Subcutaneous adipose tissue (tissue), 4 donors: ENCODE measurements around the gene PIEZO2. TPM values are rescaled to one million over a fixed set of nuclear protein-coding genes. Genes with fewer than 3 reads are reported as not detected.

Source experiments
- total RNA-seq, 4 donors: library from RNA; depleted of rRNA; stranded (reverse); fragments of >200 nt; gene quantifications; one replicate each; pipeline ENCODE4 v1.1.0, GENCODE V29; 2016
- TF ChIP-seq, protein P1 (sequence below): fragments of 450-650 bp; IDR thresholded peaks from one replicate; pipeline ENCODE4 v1.5.1; 2016; ENCODE audit warnings: low read depth, mild to moderate bottlenecking, control low read depth, antibody characterized with exemption, moderate library complexity

The PIEZO2 gene
- total RNA-seq, 4 donors from 2014 or later: 0.85 to 2.2 (median 1.1) TPM

DNA sequence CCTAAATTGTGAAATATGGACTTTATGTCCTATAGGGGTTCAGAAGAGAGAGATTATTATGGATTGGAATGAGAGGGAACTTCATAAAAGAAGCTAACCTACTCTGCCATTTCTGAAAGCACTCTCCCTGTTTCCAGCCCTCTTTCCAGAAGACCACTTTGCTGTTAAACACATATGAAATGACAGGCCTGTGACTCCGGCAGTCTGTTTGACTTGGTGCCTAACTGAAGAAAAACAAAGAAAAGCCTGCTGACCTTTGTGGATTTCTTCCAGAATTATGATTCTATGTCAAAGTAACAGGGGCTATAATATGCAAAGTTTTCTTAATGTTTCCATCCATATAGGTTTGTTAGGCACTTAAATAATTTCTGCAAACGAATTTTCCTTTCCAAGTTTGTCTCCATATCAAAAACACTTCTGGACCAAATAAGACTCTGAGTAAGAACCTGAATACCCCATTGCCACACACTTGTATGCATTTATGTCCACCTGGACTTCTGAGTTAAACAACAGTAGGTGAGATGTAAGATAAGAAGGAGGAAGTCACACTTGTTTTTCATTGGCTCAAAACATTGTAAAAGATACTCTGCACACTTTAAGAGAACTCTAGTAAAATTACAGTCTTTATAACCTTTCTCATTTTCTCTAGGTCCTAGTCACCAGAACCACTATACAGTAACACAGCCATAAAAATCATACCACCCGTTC lies 111.7 kb downstream of the PIEZO2 start:
- TF ChIP-seq, protein P1, sequence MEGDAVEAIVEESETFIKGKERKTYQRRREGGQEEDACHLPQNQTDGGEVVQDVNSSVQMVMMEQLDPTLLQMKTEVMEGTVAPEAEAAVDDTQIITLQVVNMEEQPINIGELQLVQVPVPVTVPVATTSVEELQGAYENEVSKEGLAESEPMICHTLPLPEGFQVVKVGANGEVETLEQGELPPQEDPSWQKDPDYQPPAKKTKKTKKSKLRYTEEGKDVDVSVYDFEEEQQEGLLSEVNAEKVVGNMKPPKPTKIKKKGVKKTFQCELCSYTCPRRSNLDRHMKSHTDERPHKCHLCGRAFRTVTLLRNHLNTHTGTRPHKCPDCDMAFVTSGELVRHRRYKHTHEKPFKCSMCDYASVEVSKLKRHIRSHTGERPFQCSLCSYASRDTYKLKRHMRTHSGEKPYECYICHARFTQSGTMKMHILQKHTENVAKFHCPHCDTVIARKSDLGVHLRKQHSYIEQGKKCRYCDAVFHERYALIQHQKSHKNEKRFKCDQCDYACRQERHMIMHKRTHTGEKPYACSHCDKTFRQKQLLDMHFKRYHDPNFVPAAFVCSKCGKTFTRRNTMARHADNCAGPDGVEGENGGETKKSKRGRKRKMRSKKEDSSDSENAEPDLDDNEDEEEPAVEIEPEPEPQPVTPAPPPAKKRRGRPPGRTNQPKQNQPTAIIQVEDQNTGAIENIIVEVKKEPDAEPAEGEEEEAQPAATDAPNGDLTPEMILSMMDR: no peak

- TF ChIP-seq, protein P1: no peak
These were observed 113.4 kb downstream of the PIEZO2 start for GRCh38 chr18:11035814-11036495.

DNA sequence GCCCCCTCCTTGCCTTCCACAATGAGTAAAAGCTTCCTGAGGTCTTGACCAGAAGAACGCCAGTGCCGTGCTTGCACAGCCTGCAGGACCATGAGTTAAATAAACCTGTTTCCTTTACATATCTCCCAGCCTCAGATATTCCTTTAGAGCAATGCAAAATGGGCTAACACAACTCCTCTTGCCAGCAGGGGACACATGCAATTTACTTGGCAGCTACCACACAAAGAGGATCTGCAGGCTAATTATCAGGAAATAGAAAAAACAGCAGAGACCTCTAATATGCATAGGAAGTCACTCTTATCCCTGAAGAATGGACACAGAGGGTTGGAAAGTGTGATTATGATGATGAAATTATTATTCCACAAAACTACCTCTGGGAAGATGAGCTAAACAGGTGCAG lies 114.0 kb downstream of the PIEZO2 start:
- TF ChIP-seq, protein P1: no peak

- TF ChIP-seq, protein P1: no peak
These were observed 114.5 kb downstream of the PIEZO2 start for GRCh38 chr18:11034884-11035283.

- TF ChIP-seq, protein P1: no peak
These were observed 115.9 kb downstream of the PIEZO2 start for GRCh38 chr18:11033503-11033902.

GRCh38 chr18:11031966-11032365 lies 117.4 kb downstream of the PIEZO2 start:
- TF ChIP-seq, protein P1: no peak

DNA sequence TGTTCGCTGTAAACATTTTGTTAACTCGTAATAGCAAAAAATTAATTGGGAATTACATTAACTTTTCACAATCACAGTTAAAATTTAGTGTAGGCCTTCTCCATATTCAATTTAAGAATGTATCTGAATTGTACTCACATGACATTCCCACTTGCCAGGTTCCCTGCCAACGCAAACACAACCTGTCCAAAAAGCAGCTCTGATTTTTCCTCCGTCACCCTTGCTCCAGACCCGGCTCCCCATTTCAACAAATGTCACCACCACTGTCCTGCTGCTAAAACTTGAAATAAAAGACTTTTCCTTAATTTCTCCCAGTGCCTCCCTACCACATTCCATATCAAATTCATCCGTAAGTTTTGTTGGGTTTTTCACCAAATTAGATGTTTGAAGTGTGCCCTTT lies 120.3 kb downstream of the PIEZO2 start:
- TF ChIP-seq, protein P1: no peak
